Cardiac muscle cell (in vitro differentiated cells and primary cell): ENCODE data around the gene ENSA. TPM values are rescaled to one million over a fixed set of nuclear protein-coding genes. Genes with fewer than 3 reads are reported as not detected.
"Not testable (repeated sequence)": the region's sequence is repeated elsewhere in the genome, so short reads cannot be mapped to it uniquely, and the experiment has no call there.

Experiments
- DNase-seq, 2 donors: peaks; one replicate each; pipeline versions ENCODE4 v3.0.0 to v3.0.0-alpha.2; 2010 to 2017; ENCODE audit warnings: low read depth in 1 of 2, low spot score in 1 of 2
- H3K27ac ChIP-seq: fragments of 200-600 bp; sonication (generic); 2 replicates; pipeline ENCODE4 v1.5.1; 2016
- H3K27me3 ChIP-seq: fragments of 200-600 bp; sonication (generic); 2 replicates; pipeline ENCODE4 v1.6.0; 2016; ENCODE audit warnings: control low read depth
- H3K36me3 ChIP-seq: fragments of 200-600 bp; sonication (generic); 2 replicates; pipeline ENCODE4 v1.5.1; 2016; ENCODE audit warnings: control low read depth
- H3K4me1 ChIP-seq: fragments of 200-600 bp; sonication (generic); 2 replicates; pipeline ENCODE4 v1.8.1; 2017; ENCODE audit warnings: low read depth, mild to moderate bottlenecking, mixed run types
- H3K4me3 ChIP-seq: fragments of 200-600 bp; sonication (generic); 2 replicates; pipeline ENCODE4 v1.5.1; 2016; ENCODE audit warnings: mild to moderate bottlenecking
- H3K9me3 ChIP-seq: fragments of 200-600 bp; sonication (generic); 2 replicates; pipeline ENCODE4 v1.5.1; 2017; ENCODE audit warnings: low read depth, mild to moderate bottlenecking, control low read depth
- CTCF ChIP-seq: IDR thresholded peaks from 2 replicates; pipeline ENCODE4 v1.5.1; 2012; ENCODE audit warnings: low read depth, mild to moderate bottlenecking, low read length
- polyA plus RNA-seq: library from polyadenylated mRNA; unstranded; fragments of >200 nt; fragmentation: Nextera tagmentation; extraction: Ambion mirVana; gene quantifications from 2 replicates; pipeline ENCODE4 v1.2.1, GENCODE V29; 2016
- total RNA-seq: library from RNA; depleted of rRNA; stranded (reverse); fragments of >200 nt; gene quantifications from 2 replicates; pipeline ENCODE4 v1.2.3, GENCODE V29; 2016

ENSA gene
- total and polyA plus RNA-seq, 2 experiments from 2014 or later = 65.9 to 82.2 TPM

GRCh38 chr1:150596976-150597375 lies 32.4 kb downstream of the ENSA start:
- no peak for TF ChIP-seq CTCF
- Histone ChIP-seq H3K36me3 (no peaks in the 10 kb centered on the region), H3K27ac (no peak overlapping the region), H3K27me3 (no peaks in the 10 kb centered on the region), H3K4me3 (no peak overlapping the region), H3K4me1 (no peaks in the 10 kb centered on the region), H3K9me3 (no peaks in the 10 kb centered on the region)
- no peak for DNase-seq

GRCh38 chr1:150596095-150596892 lies 33.1 kb downstream of the ENSA start:
- no peaks in the 10 kb centered on the region for H3K9me3 ChIP-seq
- H3K36me3 ChIP-seq = no peaks in the 10 kb centered on the region
- no peak for TF ChIP-seq CTCF
- no peak overlapping the region for H3K4me3 ChIP-seq
- no peaks in the 10 kb centered on the region for H3K27me3 ChIP-seq
- DNase-seq = peak in 1 of 2 donors; percentile 13
- no peak overlapping the region for H3K27ac ChIP-seq
- H3K4me1 ChIP-seq = no peaks in the 10 kb centered on the region

- Histone ChIP-seq H3K27ac (no peak overlapping the region), H3K4me1 (peaks cover under 1% of the 10 kb centered on the region), H3K36me3 (no peaks in the 10 kb centered on the region), H3K4me3 (no peak overlapping the region), H3K27me3 (no peaks in the 10 kb centered on the region), H3K9me3 (no peaks in the 10 kb centered on the region)
- DNase-seq = peak in 1 of 2 donors; percentile 59
- no peak for TF ChIP-seq CTCF
Measured at GRCh38 chr1:150582371-150582770, 47.0 kb downstream of the ENSA start.

GRCh38 chr1:150581962-150582361 lies 47.5 kb downstream of the ENSA start:
- H3K4me1 ChIP-seq, H3K27me3 ChIP-seq, H3K9me3 ChIP-seq, H3K27ac ChIP-seq, H3K36me3 ChIP-seq, DNase-seq, H3K4me3 ChIP-seq: not testable (repeated sequence)

- not testable (repeated sequence) for H3K27me3 ChIP-seq, H3K36me3 ChIP-seq, H3K27ac ChIP-seq, DNase-seq, H3K4me1 ChIP-seq, H3K4me3 ChIP-seq, H3K9me3 ChIP-seq
Measured at GRCh38 chr1:150581437-150581836, 48.0 kb downstream of the ENSA start.

GRCh38 chr1:150580966-150581365 lies 48.4 kb downstream of the ENSA start:
- H3K4me1 ChIP-seq = peaks cover 14% of the 10 kb centered on the region
- not testable (repeated sequence) for H3K9me3 ChIP-seq, H3K27me3 ChIP-seq, H3K27ac ChIP-seq, DNase-seq, H3K4me3 ChIP-seq
- peaks cover 12% of the 10 kb centered on the region for H3K36me3 ChIP-seq

GRCh38 chr1:150579945-150580642 lies 49.3 kb downstream of the ENSA start:
- DNase-seq = no peak
- Histone ChIP-seq H3K36me3 (peaks cover 21% of the 10 kb centered on the region), H3K27me3 (no peaks in the 10 kb centered on the region), H3K4me3 (peak overlapping the region; percentile 76), H3K27ac (peak overlapping the region; percentile 99), H3K9me3 (no peaks in the 10 kb centered on the region), H3K4me1 (peaks cover 23% of the 10 kb centered on the region)
- no peak for TF ChIP-seq CTCF
